WTC11 (cell line): ENCODE data around the gene PI4KA. TPM values are rescaled to one million over a fixed set of nuclear protein-coding genes. Genes with fewer than 3 reads are reported as not detected.
A peak's percentile ranks its signal among the peaks of the same experiment; 100 is the strongest.

Experiments
- ATAC-seq: fragments of 200-7000 bp; cut with Tn5 transposase; 2 replicates; pipeline ENCODE4 v1.10.0; 2021; ENCODE audit warnings: mild to moderate bottlenecking, moderate library complexity
- CTCF ChIA-PET: fragments of 300-600 bp; sonication (Branson Sonifier 250); formaldehyde crosslinking; loops from one replicate; lab custom pipeline; 2021; ENCODE audit warnings: antibody characterized with exemption; lab: Charles Lee
- POLR2A ChIA-PET: fragments of 350-600 bp; sonication (Branson Sonifier 250); formaldehyde crosslinking; loops from one replicate; lab custom pipeline; 2021; ENCODE audit warnings: antibody characterized with exemption; lab: Charles Lee
- DNase-seq: peaks from one replicate; pipeline ENCODE4 v3.0.0; 2021; ENCODE audit warnings: low spot score
- H3K27ac Mint-ChIP-seq: 2 replicates; pipeline ENCODE4 v1.8.0; 2021; ENCODE audit warnings: mixed read lengths
- H3K27me3 Mint-ChIP-seq: 2 replicates; pipeline ENCODE4 v1.8.0; 2021; ENCODE audit warnings: low read depth, mild to moderate bottlenecking, moderate library complexity, mixed read lengths
- H3K36me3 Mint-ChIP-seq: 2 replicates; pipeline ENCODE4 v1.8.0; 2021; ENCODE audit warnings: mixed read lengths
- H3K4me1 Mint-ChIP-seq: 2 replicates; pipeline ENCODE4 v1.8.0; 2022; ENCODE audit warnings: mixed read lengths
- H3K4me3 Mint-ChIP-seq: 2 replicates; pipeline ENCODE4 v1.8.0; 2021; ENCODE audit warnings: mild to moderate bottlenecking, moderate library complexity, mixed read lengths
- H3K9me3 Mint-ChIP-seq: 2 replicates; pipeline ENCODE4 v1.8.0; 2021; ENCODE audit warnings: mixed read lengths
- ETV6 ChIP-seq: sonication (generic); formaldehyde crosslinking; IDR thresholded peaks from 2 replicates; pipeline ENCODE4 v1.8.1; 2022; ENCODE audit warnings: mild to moderate bottlenecking, missing genetic modification reagents
- NR2C2 ChIP-seq: sonication (generic); formaldehyde crosslinking; IDR thresholded peaks from 2 replicates; pipeline ENCODE4 v1.8.0; 2022; ENCODE audit warnings: mild to moderate bottlenecking, missing genetic modification reagents
- TCF7 ChIP-seq: sonication (generic); formaldehyde crosslinking; IDR thresholded peaks from 2 replicates; pipeline ENCODE4 v1.8.0; 2022; ENCODE audit warnings: mild to moderate bottlenecking, low read depth, missing genetic modification reagents, moderate library complexity
- TEAD1 ChIP-seq: sonication (generic); formaldehyde crosslinking; IDR thresholded peaks from 2 replicates; pipeline ENCODE4 v1.8.0; 2022; ENCODE audit warnings: mild to moderate bottlenecking, missing genetic modification reagents
- TEAD4 ChIP-seq: sonication (generic); formaldehyde crosslinking; IDR thresholded peaks from 2 replicates; pipeline ENCODE4 v1.8.0; 2022; ENCODE audit warnings: mild to moderate bottlenecking, missing genetic modification reagents
- ZNF219 ChIP-seq: sonication (generic); formaldehyde crosslinking; IDR thresholded peaks from 2 replicates; pipeline ENCODE4 v1.8.0; 2023; ENCODE audit warnings: missing genetic modification reagents, mild to moderate bottlenecking, borderline replicate concordance
- ZNF423 ChIP-seq: fragments of 250-450 bp; sonication (Bioruptor Pico); IDR thresholded peaks from 2 replicates; pipeline ENCODE4 v2.1.2; 2022; ENCODE audit warnings: mild to moderate bottlenecking, moderate library complexity
- total RNA-seq: library from RNA; stranded (reverse); gene quantifications from 3 replicates; pipeline ENCODE4 v1.2.3, GENCODE V29; 2021
- TF ChIP-seq, protein P1 (sequence below): fragments of 200-600 bp; IDR thresholded peaks from 2 replicates; pipeline ENCODE4 v1.8.0; 2022; ENCODE audit warnings: antibody characterized with exemption
- TF ChIP-seq, protein P2 (sequence below): sonication (generic); formaldehyde crosslinking; IDR thresholded peaks from 2 replicates; pipeline ENCODE4 v1.8.1; 2023; ENCODE audit warnings: mild to moderate bottlenecking, missing genetic modification reagents
- TF ChIP-seq, protein P3 (sequence below): sonication (generic); formaldehyde crosslinking; IDR thresholded peaks from 2 replicates; pipeline ENCODE4 v1.8.1; 2022; ENCODE audit warnings: low read depth, mild to moderate bottlenecking, moderate library complexity, missing genetic modification reagents, borderline replicate concordance
- TF ChIP-seq, protein P4 (sequence below): sonication (generic); formaldehyde crosslinking; IDR thresholded peaks from 2 replicates; pipeline ENCODE4 v1.8.1; 2023; ENCODE audit warnings: mild to moderate bottlenecking, missing genetic modification reagents, moderate library complexity
- TF ChIP-seq, protein P5 (sequence below): sonication (generic); formaldehyde crosslinking; conservative IDR thresholded peaks from 2 replicates; pipeline ENCODE4 v1.8.1; 2022; ENCODE audit warnings: mild to moderate bottlenecking, missing genetic modification reagents
- TF ChIP-seq, protein P6 (sequence below): sonication (generic); formaldehyde crosslinking; conservative IDR thresholded peaks from 2 replicates; pipeline ENCODE4 v1.8.1; 2023; ENCODE audit warnings: mild to moderate bottlenecking, low read depth, missing genetic modification reagents, moderate library complexity
- TF ChIP-seq, protein P7 (sequence below): sonication (generic); formaldehyde crosslinking; IDR thresholded peaks from 2 replicates; pipeline ENCODE4 v1.8.0; 2022; ENCODE audit warnings: mild to moderate bottlenecking, missing genetic modification reagents

The PI4KA gene
- total RNA-seq, 1 experiment from 2014 or later: 45.5 TPM

DNA sequence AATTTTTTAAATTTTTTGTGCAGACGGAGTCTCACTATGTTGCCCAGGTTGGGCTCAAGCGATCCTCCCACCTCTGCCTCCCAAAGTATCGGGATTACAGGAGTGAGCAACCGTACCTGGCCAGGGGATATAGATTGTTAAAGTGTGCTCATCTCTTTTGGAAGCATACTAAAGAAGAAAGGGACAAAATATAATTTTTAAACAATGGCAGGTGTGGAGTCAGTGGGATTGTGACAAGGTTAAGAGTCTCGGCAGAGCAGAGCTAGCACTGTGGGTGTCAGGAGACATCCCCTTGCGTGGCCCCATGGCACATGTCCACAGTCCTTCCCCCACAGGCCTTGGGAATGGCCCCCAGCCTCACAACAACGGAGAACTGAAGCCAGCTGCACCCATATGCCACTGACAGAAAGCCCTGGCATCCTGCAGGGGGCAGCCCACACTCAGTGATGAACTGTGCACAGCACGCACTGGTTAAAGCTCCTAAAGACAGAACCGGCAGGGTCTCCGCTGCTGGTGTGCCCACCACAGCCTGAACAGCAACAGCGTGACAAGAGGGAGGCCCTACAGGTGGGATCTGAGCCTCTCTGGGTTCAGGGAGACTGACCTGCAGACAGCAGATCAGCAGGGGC lies 54.8 kb downstream of the PI4KA start:
- TF ChIP-seq, protein P1, sequence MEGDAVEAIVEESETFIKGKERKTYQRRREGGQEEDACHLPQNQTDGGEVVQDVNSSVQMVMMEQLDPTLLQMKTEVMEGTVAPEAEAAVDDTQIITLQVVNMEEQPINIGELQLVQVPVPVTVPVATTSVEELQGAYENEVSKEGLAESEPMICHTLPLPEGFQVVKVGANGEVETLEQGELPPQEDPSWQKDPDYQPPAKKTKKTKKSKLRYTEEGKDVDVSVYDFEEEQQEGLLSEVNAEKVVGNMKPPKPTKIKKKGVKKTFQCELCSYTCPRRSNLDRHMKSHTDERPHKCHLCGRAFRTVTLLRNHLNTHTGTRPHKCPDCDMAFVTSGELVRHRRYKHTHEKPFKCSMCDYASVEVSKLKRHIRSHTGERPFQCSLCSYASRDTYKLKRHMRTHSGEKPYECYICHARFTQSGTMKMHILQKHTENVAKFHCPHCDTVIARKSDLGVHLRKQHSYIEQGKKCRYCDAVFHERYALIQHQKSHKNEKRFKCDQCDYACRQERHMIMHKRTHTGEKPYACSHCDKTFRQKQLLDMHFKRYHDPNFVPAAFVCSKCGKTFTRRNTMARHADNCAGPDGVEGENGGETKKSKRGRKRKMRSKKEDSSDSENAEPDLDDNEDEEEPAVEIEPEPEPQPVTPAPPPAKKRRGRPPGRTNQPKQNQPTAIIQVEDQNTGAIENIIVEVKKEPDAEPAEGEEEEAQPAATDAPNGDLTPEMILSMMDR: peak; percentile 47; the same call in 1 of the 2 replicates
- TF ChIP-seq, protein P2, sequence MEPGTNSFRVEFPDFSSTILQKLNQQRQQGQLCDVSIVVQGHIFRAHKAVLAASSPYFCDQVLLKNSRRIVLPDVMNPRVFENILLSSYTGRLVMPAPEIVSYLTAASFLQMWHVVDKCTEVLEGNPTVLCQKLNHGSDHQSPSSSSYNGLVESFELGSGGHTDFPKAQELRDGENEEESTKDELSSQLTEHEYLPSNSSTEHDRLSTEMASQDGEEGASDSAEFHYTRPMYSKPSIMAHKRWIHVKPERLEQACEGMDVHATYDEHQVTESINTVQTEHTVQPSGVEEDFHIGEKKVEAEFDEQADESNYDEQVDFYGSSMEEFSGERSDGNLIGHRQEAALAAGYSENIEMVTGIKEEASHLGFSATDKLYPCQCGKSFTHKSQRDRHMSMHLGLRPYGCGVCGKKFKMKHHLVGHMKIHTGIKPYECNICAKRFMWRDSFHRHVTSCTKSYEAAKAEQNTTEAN: no peak
- TF ChIP-seq ETV6 (CRISPR knock-in tag) (no peak), NR2C2 (CRISPR knock-in tag) (no peak)
- no peaks in the 10 kb centered on the region for H3K9me3 Mint-ChIP-seq
- DNase-seq (peak; percentile 71), ATAC-seq (peak; percentile 89)
- peaks cover 26% of the 10 kb centered on the region for H3K36me3 Mint-ChIP-seq
- no peaks in the 10 kb centered on the region for H3K4me1 Mint-ChIP-seq
- no peak overlapping the region for H3K4me3 Mint-ChIP-seq
- no peak overlapping the region; the same call in 1 of the 2 replicates for H3K27ac Mint-ChIP-seq
- ChIA-PET CTCF (interaction anchor here (0.5 to 2.0 kb wide), 32 partner anchors 10 to 301 kb away, joined by 3 to 37 read pairs (median 4); partner anchors contain the start of genes CRKL, LZTR1, PI4KA and SNAP29), POLR2A (interaction anchor here (1.0 kb wide), 1 partner anchor 82 kb away, joined by 3 read pairs; no protein-coding TSS in a partner anchor)
- no peaks in the 10 kb centered on the region for H3K27me3 Mint-ChIP-seq

DNA sequence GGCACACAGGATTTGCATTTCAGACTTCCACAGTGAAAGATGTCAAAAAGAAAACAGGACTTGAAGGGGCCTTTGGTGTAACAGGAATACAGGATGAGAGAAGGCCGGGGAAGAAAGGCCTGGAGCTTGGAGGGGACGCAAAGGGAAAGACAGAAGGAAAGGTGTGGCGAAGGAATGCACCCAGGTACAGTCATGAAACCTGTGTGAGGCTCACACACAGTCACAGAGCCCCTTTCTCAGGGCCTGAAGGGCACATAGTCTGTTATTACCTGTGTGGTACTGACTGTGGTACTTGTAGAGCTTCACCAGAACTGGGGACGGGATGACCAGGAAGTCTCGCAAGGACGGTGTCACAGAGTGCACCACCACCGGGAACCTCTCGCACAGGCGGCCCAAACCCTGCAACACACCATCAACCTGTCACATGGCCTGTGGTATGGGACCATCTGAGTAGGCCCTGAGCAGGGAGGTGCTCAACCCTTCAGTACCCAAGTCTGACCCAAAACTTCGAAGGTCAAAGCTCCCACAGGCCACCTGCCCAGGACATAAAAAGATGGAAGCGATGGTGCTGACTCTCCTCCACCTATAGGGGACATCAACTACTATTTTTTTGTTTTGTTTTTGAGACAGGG lies 55.6 kb downstream of the PI4KA start:
- ATAC-seq: no peak
- no peak for DNase-seq
- H3K4me1 Mint-ChIP-seq: no peaks in the 10 kb centered on the region
- POLR2A ChIA-PET: no interaction called here
- H3K27ac Mint-ChIP-seq: no peak overlapping the region
- H3K9me3 Mint-ChIP-seq: no peaks in the 10 kb centered on the region
- TF ChIP-seq, protein P3, sequence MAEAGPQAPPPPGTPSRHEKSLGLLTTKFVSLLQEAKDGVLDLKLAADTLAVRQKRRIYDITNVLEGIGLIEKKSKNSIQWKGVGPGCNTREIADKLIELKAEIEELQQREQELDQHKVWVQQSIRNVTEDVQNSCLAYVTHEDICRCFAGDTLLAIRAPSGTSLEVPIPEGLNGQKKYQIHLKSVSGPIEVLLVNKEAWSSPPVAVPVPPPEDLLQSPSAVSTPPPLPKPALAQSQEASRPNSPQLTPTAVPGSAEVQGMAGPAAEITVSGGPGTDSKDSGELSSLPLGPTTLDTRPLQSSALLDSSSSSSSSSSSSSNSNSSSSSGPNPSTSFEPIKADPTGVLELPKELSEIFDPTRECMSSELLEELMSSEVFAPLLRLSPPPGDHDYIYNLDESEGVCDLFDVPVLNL: no peak
- no peak overlapping the region for H3K4me3 Mint-ChIP-seq
- peaks cover 32% of the 10 kb centered on the region for H3K36me3 Mint-ChIP-seq
- CTCF ChIA-PET: interaction anchor here (0.6 to 2.0 kb wide), 6 partner anchors 9 to 300 kb away, joined by 3 to 14 read pairs (median 6); no protein-coding TSS in a partner anchor
- no peaks in the 10 kb centered on the region for H3K27me3 Mint-ChIP-seq

DNA sequence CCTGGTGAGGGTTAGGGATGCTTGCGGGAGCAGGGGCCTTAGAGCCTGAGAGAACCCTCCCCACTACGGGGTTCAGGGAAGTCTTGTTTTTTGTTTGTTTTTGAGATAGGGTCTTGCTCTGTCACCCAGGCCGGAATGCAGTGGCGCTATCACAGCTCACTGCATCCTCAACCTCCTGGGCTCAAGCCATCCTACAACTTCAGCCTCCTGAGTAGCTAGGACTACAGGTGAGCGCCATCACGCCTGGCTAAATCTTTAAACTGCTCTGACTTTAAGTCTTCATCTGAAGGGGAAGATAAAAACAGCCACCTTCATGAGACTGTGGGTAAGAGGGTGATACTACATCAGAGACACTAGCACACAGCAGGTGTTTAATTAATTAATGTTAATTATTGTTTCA lies 56.2 kb downstream of the PI4KA start:
- Mint-ChIP-seq H3K4me3 (no peak overlapping the region), H3K36me3 (peaks cover 30% of the 10 kb centered on the region), H3K27me3 (no peaks in the 10 kb centered on the region), H3K4me1 (no peaks in the 10 kb centered on the region), H3K27ac (no peak overlapping the region), H3K9me3 (no peaks in the 10 kb centered on the region)
- ATAC-seq (no peak), DNase-seq (no peak)
- ChIA-PET CTCF (interaction anchor here (1.3 kb wide), 1 partner anchor 83 kb away, joined by 4 read pairs; no protein-coding TSS in a partner anchor), POLR2A (no interaction called here)
- TF ChIP-seq, protein P3: no peak
- TF ChIP-seq, protein P4, sequence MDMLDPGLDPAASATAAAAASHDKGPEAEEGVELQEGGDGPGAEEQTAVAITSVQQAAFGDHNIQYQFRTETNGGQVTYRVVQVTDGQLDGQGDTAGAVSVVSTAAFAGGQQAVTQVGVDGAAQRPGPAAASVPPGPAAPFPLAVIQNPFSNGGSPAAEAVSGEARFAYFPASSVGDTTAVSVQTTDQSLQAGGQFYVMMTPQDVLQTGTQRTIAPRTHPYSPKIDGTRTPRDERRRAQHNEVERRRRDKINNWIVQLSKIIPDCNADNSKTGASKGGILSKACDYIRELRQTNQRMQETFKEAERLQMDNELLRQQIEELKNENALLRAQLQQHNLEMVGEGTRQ: no peak
- TF ChIP-seq ETV6 (CRISPR knock-in tag) (no peak), TCF7 (CRISPR knock-in tag) (no peak), TEAD1 (CRISPR knock-in tag) (no peak), ZNF423 (CRISPR knock-in tag) (no peak), ZNF219 (CRISPR knock-in tag) (no peak), TEAD4 (CRISPR knock-in tag) (no peak)
- TF ChIP-seq, protein P5, sequence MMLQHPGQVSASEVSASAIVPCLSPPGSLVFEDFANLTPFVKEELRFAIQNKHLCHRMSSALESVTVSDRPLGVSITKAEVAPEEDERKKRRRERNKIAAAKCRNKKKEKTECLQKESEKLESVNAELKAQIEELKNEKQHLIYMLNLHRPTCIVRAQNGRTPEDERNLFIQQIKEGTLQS (CRISPR knock-in tag): no peak
- TF ChIP-seq, protein P6, sequence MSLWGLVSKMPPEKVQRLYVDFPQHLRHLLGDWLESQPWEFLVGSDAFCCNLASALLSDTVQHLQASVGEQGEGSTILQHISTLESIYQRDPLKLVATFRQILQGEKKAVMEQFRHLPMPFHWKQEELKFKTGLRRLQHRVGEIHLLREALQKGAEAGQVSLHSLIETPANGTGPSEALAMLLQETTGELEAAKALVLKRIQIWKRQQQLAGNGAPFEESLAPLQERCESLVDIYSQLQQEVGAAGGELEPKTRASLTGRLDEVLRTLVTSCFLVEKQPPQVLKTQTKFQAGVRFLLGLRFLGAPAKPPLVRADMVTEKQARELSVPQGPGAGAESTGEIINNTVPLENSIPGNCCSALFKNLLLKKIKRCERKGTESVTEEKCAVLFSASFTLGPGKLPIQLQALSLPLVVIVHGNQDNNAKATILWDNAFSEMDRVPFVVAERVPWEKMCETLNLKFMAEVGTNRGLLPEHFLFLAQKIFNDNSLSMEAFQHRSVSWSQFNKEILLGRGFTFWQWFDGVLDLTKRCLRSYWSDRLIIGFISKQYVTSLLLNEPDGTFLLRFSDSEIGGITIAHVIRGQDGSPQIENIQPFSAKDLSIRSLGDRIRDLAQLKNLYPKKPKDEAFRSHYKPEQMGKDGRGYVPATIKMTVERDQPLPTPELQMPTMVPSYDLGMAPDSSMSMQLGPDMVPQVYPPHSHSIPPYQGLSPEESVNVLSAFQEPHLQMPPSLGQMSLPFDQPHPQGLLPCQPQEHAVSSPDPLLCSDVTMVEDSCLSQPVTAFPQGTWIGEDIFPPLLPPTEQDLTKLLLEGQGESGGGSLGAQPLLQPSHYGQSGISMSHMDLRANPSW (CRISPR knock-in tag): no peak
- TF ChIP-seq, protein P7, sequence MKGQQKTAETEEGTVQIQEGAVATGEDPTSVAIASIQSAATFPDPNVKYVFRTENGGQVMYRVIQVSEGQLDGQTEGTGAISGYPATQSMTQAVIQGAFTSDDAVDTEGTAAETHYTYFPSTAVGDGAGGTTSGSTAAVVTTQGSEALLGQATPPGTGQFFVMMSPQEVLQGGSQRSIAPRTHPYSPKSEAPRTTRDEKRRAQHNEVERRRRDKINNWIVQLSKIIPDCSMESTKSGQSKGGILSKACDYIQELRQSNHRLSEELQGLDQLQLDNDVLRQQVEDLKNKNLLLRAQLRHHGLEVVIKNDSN: no peak
